WTC11 (cell line): Measurements from ENCODE around the gene FBXO24. TPM values are rescaled to one million over a fixed set of nuclear protein-coding genes. Genes with fewer than 3 reads are reported as not detected.

ENCODE experiments used
- ATAC-seq: fragments of 200-7000 bp; cut with Tn5 transposase; 2 replicates; pipeline ENCODE4 v1.10.0; 2021; ENCODE audit warnings: mild to moderate bottlenecking, moderate library complexity
- CTCF ChIA-PET: fragments of 300-600 bp; sonication (Branson Sonifier 250); formaldehyde crosslinking; loops from one replicate; lab custom pipeline; 2021; ENCODE audit warnings: antibody characterized with exemption; lab: Charles Lee
- POLR2A ChIA-PET: fragments of 350-600 bp; sonication (Branson Sonifier 250); formaldehyde crosslinking; loops from one replicate; lab custom pipeline; 2021; ENCODE audit warnings: antibody characterized with exemption; lab: Charles Lee
- DNase-seq: peaks from one replicate; pipeline ENCODE4 v3.0.0; 2021; ENCODE audit warnings: low spot score
- H3K27ac Mint-ChIP-seq: 2 replicates; pipeline ENCODE4 v1.8.0; 2021; ENCODE audit warnings: mixed read lengths
- H3K27me3 Mint-ChIP-seq: 2 replicates; pipeline ENCODE4 v1.8.0; 2021; ENCODE audit warnings: low read depth, mild to moderate bottlenecking, moderate library complexity, mixed read lengths
- H3K36me3 Mint-ChIP-seq: 2 replicates; pipeline ENCODE4 v1.8.0; 2021; ENCODE audit warnings: mixed read lengths
- H3K4me1 Mint-ChIP-seq: 2 replicates; pipeline ENCODE4 v1.8.0; 2022; ENCODE audit warnings: mixed read lengths
- H3K4me3 Mint-ChIP-seq: 2 replicates; pipeline ENCODE4 v1.8.0; 2021; ENCODE audit warnings: mild to moderate bottlenecking, moderate library complexity, mixed read lengths
- H3K9me3 Mint-ChIP-seq: 2 replicates; pipeline ENCODE4 v1.8.0; 2021; ENCODE audit warnings: mixed read lengths
- CBFB ChIP-seq: sonication (generic); formaldehyde crosslinking; IDR thresholded peaks from 2 replicates; pipeline ENCODE4 v1.8.1; 2022; ENCODE audit warnings: mild to moderate bottlenecking, low read depth, missing genetic modification reagents
- OVOL2 ChIP-seq: fragments of 250-450 bp; sonication (Bioruptor Pico); IDR thresholded peaks from 2 replicates; pipeline ENCODE4 v1.9.0; 2021; ENCODE audit warnings: mild to moderate bottlenecking, borderline replicate concordance
- RELA ChIP-seq: sonication (generic); formaldehyde crosslinking; IDR thresholded peaks from 2 replicates; pipeline ENCODE4 v1.8.1; 2022; ENCODE audit warnings: missing genetic modification reagents, mild to moderate bottlenecking, borderline replicate concordance
- SMAD4 ChIP-seq: sonication (generic); formaldehyde crosslinking; IDR thresholded peaks from 2 replicates; pipeline ENCODE4 v1.8.0; 2022; ENCODE audit warnings: mild to moderate bottlenecking, missing genetic modification reagents
- TEAD1 ChIP-seq: sonication (generic); formaldehyde crosslinking; IDR thresholded peaks from 2 replicates; pipeline ENCODE4 v1.8.0; 2022; ENCODE audit warnings: mild to moderate bottlenecking, missing genetic modification reagents
- ZNF317 ChIP-seq: sonication (generic); formaldehyde crosslinking; IDR thresholded peaks from 2 replicates; pipeline ENCODE4 v1.8.1; 2023; ENCODE audit warnings: low read depth, mild to moderate bottlenecking, moderate library complexity, missing genetic modification reagents, borderline replicate concordance
- ZNF423 ChIP-seq: fragments of 250-450 bp; sonication (Bioruptor Pico); IDR thresholded peaks from 2 replicates; pipeline ENCODE4 v2.1.2; 2022; ENCODE audit warnings: mild to moderate bottlenecking, moderate library complexity
- ZNF671 ChIP-seq: fragments of 250-450 bp; sonication (Bioruptor Pico); IDR thresholded peaks from 2 replicates; pipeline ENCODE4 v1.8.0; 2021; ENCODE audit warnings: mild to moderate bottlenecking
- total RNA-seq: library from RNA; stranded (reverse); gene quantifications from 3 replicates; pipeline ENCODE4 v1.2.3, GENCODE V29; 2021
- TF ChIP-seq, protein P1 (sequence below): sonication (generic); formaldehyde crosslinking; IDR thresholded peaks from 2 replicates; pipeline ENCODE4 v1.8.0; 2022; ENCODE audit warnings: mild to moderate bottlenecking, missing genetic modification reagents
- TF ChIP-seq, protein P2 (sequence below): sonication (generic); formaldehyde crosslinking; IDR thresholded peaks from 2 replicates; pipeline ENCODE4 v1.8.1; 2023; ENCODE audit warnings: mild to moderate bottlenecking, moderate library complexity, missing genetic modification reagents
- TF ChIP-seq, protein P3 (sequence below): sonication (generic); formaldehyde crosslinking; IDR thresholded peaks from 2 replicates; pipeline ENCODE4 v1.8.0; 2023; ENCODE audit warnings: mild to moderate bottlenecking, missing genetic modification reagents
- TF ChIP-seq, protein P4 (sequence below): sonication (generic); formaldehyde crosslinking; IDR thresholded peaks from 2 replicates; pipeline ENCODE4 v1.8.1; 2023; ENCODE audit warnings: mild to moderate bottlenecking, missing genetic modification reagents, borderline replicate concordance
- TF ChIP-seq, protein P5 (sequence below): sonication (generic); formaldehyde crosslinking; conservative IDR thresholded peaks from 2 replicates; pipeline ENCODE4 v1.8.1; 2022; ENCODE audit warnings: mild to moderate bottlenecking, missing genetic modification reagents

Gene FBXO24
- total RNA-seq, 1 experiment from 2014 or later, result 0.70 TPM

DNA sequence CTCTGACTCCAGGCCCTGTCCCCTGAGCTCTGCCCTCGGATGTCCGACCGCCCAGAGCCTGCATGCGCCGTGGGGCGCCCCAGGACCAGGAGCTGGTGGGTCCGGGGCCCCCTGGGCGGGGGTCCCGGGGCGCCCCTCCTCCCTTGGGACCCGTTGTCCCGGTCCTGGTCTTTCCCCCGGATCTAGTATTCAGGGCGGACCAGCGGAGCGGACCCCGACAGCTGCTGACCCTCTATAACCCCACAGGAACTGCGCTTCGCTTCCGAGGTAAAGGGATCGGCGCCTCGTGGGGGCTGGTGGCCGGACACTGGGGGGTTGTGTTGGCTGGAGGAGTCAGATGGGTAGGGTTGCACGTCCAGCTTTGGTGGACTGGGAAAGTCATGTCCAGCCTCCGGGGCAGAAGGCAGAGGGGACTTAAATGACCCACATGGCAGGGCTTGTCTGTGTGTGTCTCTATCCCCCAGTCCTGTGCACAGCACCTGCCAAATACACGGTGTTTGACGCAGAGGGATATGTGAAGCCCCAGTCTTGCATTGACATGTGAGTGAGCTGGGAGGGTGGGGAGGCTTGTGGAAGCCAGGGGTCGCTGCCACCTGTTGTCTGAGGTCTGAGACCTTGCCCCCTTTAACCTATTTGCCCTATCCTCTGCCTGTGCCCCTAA lies 26.7 kb downstream of the FBXO24 start:
- TF ChIP-seq OVOL2 (CRISPR knock-in tag) (no peak), RELA (CRISPR knock-in tag) (0 out of 2 replicates have a peak, but pooled peaks have one; percentile 30), ZNF423 (CRISPR knock-in tag) (peak; percentile 61; the same call in 1 of the 2 replicates)
- TF ChIP-seq, protein P1, sequence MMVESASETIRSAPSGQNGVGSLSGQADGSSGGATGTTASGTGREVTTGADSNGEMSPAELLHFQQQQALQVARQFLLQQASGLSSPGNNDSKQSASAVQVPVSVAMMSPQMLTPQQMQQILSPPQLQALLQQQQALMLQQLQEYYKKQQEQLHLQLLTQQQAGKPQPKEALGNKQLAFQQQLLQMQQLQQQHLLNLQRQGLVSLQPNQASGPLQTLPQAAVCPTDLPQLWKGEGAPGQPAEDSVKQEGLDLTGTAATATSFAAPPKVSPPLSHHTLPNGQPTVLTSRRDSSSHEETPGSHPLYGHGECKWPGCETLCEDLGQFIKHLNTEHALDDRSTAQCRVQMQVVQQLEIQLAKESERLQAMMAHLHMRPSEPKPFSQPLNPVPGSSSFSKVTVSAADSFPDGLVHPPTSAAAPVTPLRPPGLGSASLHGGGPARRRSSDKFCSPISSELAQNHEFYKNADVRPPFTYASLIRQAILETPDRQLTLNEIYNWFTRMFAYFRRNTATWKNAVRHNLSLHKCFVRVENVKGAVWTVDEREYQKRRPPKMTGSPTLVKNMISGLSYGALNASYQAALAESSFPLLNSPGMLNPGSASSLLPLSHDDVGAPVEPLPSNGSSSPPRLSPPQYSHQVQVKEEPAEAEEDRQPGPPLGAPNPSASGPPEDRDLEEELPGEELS (CRISPR knock-in tag), result no peak
- POLR2A ChIA-PET, result interaction anchor here (0.6 to 2.1 kb wide), 17 partner anchors 9 to 277 kb away, joined by 3 to 22 read pairs (median 5); partner anchors contain the start of genes FBXO24, GNB2, LRCH4 and PCOLCE
- Mint-ChIP-seq H3K4me3 (peak overlapping the region; percentile 94), H3K9me3 (no peaks in the 10 kb centered on the region), H3K4me1 (peaks cover 5% of the 10 kb centered on the region; the same call in 1 of the 2 replicates), H3K27ac (no peak overlapping the region), H3K27me3 (no peaks in the 10 kb centered on the region; the same call in 1 of the 2 replicates), H3K36me3 (peaks cover 4% of the 10 kb centered on the region)
- DNase-seq (peak; percentile 46), ATAC-seq (peak; percentile 0; the same call in 1 of the 2 replicates)
- CTCF ChIA-PET, result interaction anchor here (0.6 to 3.8 kb wide), 50 partner anchors 8 to 239 kb away, joined by 3 to 37 read pairs (median 5); partner anchors contain the start of genes ACTL6B, AGFG2, FBXO24 and GIGYF1

DNA sequence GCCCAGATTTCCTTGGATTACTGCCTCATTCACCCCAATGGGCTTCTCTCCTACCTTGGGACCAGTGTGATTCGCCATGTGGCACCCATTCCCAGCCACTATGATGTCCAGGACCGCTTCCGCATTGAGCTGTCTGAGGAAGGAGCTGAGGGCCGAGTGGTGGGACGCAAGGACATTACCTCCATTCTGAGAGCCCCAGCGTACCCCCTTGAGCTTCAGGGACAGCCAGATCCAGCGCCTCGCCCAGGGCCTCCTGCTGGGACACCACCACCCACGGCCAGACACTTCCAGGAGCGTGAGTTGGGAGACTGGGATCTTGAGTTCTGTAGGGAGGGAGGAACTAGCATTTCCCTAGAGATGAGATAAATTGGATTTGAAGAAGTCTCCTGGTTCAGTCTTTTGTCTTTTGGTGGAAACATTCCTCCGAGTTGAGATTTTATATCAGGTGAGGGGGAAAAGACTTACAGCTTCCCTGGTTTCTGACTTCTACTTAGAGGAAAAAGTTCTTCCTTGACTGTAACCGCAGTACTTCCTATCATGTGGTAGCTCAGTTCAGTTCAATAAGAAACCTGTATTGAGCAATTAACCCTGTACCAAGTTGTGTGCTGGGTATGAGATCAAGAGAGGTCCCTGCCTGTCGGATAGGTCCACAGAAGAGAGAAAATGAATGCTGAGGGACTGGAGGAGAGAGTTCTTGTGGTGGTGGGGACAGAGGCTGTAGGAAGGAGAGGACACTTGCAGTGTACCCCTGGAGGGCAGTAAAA lies 27.5 kb downstream of the FBXO24 start:
- CTCF ChIA-PET, result interaction anchor here (0.6 to 3.8 kb wide), 26 partner anchors 9 to 223 kb away, joined by 3 to 37 read pairs (median 8); partner anchors contain the start of genes ACTL6B, FBXO24, GIGYF1 and GNB2
- H3K4me1 Mint-ChIP-seq, result peaks cover 5% of the 10 kb centered on the region; the same call in 1 of the 2 replicates

More for the DNA sequence above, 27.5 kb downstream of the FBXO24 start:
- ATAC-seq, result no peak
- TF ChIP-seq TEAD1 (CRISPR knock-in tag) (no peak), ZNF671 (CRISPR knock-in tag) (no peak), SMAD4 (CRISPR knock-in tag) (no peak), CBFB (no peak), ZNF317 (CRISPR knock-in tag) (no peak)
- TF ChIP-seq, protein P2, sequence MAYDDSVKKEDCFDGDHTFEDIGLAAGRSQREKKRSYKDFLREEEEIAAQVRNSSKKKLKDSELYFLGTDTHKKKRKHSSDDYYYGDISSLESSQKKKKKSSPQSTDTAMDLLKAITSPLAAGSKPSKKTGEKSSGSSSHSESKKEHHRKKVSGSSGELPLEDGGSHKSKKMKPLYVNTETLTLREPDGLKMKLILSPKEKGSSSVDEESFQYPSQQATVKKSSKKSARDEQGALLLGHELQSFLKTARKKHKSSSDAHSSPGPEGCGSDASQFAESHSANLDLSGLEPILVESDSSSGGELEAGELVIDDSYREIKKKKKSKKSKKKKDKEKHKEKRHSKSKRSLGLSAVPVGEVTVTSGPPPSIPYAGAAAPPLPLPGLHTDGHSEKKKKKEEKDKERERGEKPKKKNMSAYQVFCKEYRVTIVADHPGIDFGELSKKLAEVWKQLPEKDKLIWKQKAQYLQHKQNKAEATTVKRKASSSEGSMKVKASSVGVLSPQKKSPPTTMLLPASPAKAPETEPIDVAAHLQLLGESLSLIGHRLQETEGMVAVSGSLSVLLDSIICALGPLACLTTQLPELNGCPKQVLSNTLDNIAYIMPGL (CRISPR knock-in tag), result no peak
- TF ChIP-seq, protein P3, sequence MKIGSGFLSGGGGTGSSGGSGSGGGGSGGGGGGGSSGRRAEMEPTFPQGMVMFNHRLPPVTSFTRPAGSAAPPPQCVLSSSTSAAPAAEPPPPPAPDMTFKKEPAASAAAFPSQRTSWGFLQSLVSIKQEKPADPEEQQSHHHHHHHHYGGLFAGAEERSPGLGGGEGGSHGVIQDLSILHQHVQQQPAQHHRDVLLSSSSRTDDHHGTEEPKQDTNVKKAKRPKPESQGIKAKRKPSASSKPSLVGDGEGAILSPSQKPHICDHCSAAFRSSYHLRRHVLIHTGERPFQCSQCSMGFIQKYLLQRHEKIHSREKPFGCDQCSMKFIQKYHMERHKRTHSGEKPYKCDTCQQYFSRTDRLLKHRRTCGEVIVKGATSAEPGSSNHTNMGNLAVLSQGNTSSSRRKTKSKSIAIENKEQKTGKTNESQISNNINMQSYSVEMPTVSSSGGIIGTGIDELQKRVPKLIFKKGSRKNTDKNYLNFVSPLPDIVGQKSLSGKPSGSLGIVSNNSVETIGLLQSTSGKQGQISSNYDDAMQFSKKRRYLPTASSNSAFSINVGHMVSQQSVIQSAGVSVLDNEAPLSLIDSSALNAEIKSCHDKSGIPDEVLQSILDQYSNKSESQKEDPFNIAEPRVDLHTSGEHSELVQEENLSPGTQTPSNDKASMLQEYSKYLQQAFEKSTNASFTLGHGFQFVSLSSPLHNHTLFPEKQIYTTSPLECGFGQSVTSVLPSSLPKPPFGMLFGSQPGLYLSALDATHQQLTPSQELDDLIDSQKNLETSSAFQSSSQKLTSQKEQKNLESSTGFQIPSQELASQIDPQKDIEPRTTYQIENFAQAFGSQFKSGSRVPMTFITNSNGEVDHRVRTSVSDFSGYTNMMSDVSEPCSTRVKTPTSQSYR (CRISPR knock-in tag), result no peak
- TF ChIP-seq, protein P4, sequence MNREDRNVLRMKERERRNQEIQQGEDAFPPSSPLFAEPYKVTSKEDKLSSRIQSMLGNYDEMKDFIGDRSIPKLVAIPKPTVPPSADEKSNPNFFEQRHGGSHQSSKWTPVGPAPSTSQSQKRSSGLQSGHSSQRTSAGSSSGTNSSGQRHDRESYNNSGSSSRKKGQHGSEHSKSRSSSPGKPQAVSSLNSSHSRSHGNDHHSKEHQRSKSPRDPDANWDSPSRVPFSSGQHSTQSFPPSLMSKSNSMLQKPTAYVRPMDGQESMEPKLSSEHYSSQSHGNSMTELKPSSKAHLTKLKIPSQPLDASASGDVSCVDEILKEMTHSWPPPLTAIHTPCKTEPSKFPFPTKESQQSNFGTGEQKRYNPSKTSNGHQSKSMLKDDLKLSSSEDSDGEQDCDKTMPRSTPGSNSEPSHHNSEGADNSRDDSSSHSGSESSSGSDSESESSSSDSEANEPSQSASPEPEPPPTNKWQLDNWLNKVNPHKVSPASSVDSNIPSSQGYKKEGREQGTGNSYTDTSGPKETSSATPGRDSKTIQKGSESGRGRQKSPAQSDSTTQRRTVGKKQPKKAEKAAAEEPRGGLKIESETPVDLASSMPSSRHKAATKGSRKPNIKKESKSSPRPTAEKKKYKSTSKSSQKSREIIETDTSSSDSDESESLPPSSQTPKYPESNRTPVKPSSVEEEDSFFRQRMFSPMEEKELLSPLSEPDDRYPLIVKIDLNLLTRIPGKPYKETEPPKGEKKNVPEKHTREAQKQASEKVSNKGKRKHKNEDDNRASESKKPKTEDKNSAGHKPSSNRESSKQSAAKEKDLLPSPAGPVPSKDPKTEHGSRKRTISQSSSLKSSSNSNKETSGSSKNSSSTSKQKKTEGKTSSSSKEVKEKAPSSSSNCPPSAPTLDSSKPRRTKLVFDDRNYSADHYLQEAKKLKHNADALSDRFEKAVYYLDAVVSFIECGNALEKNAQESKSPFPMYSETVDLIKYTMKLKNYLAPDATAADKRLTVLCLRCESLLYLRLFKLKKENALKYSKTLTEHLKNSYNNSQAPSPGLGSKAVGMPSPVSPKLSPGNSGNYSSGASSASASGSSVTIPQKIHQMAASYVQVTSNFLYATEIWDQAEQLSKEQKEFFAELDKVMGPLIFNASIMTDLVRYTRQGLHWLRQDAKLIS (CRISPR knock-in tag), result no peak
- TF ChIP-seq, protein P5, sequence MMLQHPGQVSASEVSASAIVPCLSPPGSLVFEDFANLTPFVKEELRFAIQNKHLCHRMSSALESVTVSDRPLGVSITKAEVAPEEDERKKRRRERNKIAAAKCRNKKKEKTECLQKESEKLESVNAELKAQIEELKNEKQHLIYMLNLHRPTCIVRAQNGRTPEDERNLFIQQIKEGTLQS, result no peak
- TF ChIP-seq, all 79 proteins: peak for 0
- Mint-ChIP-seq H3K36me3 (peaks cover 4% of the 10 kb centered on the region), H3K9me3 (no peaks in the 10 kb centered on the region), H3K27me3 (no peaks in the 10 kb centered on the region; the same call in 1 of the 2 replicates), H3K27ac (peak overlapping the region; percentile 63; the same call in 1 of the 2 replicates), H3K4me3 (peak overlapping the region; percentile 94)
- POLR2A ChIA-PET, result interaction anchor here (1.1 to 2.1 kb wide), 5 partner anchors 10 to 261 kb away, joined by 4 to 11 read pairs (median 4); partner anchors contain the start of genes PCOLCE and SRRT
- no peak for DNase-seq
